HUES6 (cell line): ENCODE measurements around the gene SYK.
"Not testable (repeated sequence)": the region's sequence is repeated elsewhere in the genome, so short reads cannot be mapped to it uniquely, and the experiment has no call there.

Experiments used
- H3K27ac ChIP-seq: 2 replicates; pipeline ENCODE4 v1.7.0; 2013; ENCODE audit warnings: low read depth, mild to moderate bottlenecking, low read length, inconsistent platforms
- H3K27me3 ChIP-seq: 2 replicates; pipeline ENCODE4 v1.6.1; 2013; ENCODE audit warnings: low read length; ENCODE audit not compliant: control insufficient read depth, insufficient read depth
- H3K36me3 ChIP-seq: 2 replicates; pipeline ENCODE4 v1.6.1; 2013; ENCODE audit warnings: low read length; ENCODE audit not compliant: control insufficient read depth, insufficient read depth
- H3K4me1 ChIP-seq: 2 replicates; pipeline ENCODE4 v1.6.1; 2013; ENCODE audit warnings: low read length; ENCODE audit not compliant: control insufficient read depth, insufficient read depth
- H3K4me3 ChIP-seq: 2 replicates; pipeline ENCODE4 v1.5.1; 2013; ENCODE audit warnings: low read depth, low read length
- H3K9ac ChIP-seq: one replicate; pipeline ENCODE4 v1.6.1; 2013; ENCODE audit warnings: mild to moderate bottlenecking, low read length
- H3K9me3 ChIP-seq: 2 replicates; pipeline ENCODE4 v1.6.1; 2013; ENCODE audit warnings: low read depth, low read length; ENCODE audit not compliant: control insufficient read depth, insufficient read depth

SYK gene

DNA sequence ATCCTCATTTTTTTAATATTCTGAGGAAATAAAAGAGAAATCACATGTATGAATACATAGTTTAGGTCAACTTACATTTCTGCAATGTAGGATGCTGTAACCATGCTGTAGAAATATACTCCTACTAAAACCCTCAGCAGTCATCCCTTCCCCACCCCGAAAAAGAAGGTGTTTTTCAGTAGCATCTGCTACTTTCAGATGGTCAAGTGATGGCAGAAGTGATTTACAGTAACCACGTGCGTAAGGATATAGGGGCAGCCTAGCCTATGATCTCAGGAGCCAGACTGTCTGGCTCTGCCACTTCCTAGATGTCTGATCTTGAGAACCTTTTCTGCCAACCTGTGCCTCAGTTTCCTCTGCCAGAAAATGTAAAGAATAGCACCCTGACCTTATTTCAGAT is 26.0 kb upstream of the SYK start:
- Histone ChIP-seq H3K27ac (no peak overlapping the region), H3K4me3 (no peak overlapping the region), H3K36me3 (no peaks in the 10 kb centered on the region), H3K4me1 (peaks cover 9% of the 10 kb centered on the region), H3K27me3 (no peaks in the 10 kb centered on the region), H3K9ac (no peak overlapping the region), H3K9me3 (0 out of 2 replicates have a peak, but pooled peaks cover 3% of the 10 kb centered on the region)

DNA sequence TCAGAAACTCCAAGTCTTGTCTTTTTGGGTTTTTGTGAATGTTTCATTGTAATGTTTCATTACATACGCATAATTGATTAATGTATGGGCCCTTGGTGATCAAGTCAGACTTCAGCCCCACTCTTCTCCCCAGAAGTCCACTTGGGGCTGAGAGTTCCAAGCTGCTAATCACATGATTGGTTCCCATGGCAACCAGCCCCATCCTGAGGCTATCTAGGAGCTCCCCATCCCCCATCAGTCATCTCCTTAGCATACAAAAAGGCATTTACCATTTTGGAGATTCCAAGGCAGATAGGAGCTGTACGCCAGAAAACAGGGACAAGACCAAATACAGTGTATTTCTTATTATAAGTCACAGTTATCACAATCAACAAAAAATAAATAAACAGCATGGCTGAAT is 22.9 kb upstream of the SYK start:
- Histone ChIP-seq H3K4me3 (no peak overlapping the region), H3K9me3 (no peaks in the 10 kb centered on the region), H3K4me1 (peaks cover 16% of the 10 kb centered on the region), H3K27me3 (no peaks in the 10 kb centered on the region), H3K36me3 (no peaks in the 10 kb centered on the region), H3K27ac (no peak overlapping the region), H3K9ac (no peak overlapping the region)

DNA sequence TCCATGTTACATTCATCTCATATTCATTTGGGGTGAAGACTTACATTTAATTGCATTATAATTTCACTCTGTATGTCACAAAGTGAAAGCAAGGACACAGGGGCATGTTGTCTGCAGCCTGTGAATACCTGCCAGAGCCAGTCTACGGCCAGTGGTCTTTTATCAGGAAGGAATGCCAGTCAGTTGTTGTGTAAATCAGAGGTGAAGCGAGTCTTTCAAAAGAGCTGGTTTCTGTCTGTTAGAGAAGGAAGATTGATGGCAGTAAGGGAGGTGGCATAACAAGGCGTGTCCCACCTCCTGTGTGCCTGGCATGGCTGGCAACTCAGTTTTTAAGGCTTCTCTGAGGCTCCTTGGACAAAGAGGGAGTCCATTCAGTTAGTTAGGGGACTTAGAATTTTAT is 18.1 kb upstream of the SYK start:
- H3K27ac ChIP-seq = no peak overlapping the region

DNA sequence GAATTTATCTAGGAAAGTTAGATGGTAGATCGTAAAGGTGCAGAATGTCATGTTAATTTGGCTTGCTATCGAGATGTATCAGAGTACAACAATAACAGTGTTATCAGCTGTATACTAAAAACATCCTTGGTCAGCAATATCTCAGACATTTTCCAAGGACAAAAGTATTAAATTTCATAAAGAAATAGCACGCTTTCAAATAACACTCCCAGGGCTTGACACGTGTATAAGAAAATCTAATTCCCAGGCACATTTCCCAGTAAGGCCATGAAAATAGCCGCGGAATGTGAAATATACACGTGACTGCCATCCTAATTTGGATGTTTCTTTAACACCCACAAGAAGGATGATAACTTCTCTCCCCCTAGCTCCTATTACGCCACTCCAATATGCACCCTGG is 17.7 kb upstream of the SYK start:
- Histone ChIP-seq H3K9ac (no peak overlapping the region), H3K4me3 (no peak overlapping the region), H3K4me1 (peaks cover 17% of the 10 kb centered on the region), H3K27me3 (no peaks in the 10 kb centered on the region), H3K27ac (no peak overlapping the region), H3K36me3 (no peaks in the 10 kb centered on the region), H3K9me3 (peaks cover 7% of the 10 kb centered on the region)

More for the DNA sequence above, 18.1 kb upstream of the SYK start:
- peaks cover 7% of the 10 kb centered on the region for H3K9me3 ChIP-seq
- H3K27me3 ChIP-seq = no peaks in the 10 kb centered on the region
- H3K4me1 ChIP-seq = peaks cover 21% of the 10 kb centered on the region
- no peak overlapping the region for H3K4me3 ChIP-seq
- H3K9ac ChIP-seq = no peak overlapping the region
- no peaks in the 10 kb centered on the region for H3K36me3 ChIP-seq

DNA sequence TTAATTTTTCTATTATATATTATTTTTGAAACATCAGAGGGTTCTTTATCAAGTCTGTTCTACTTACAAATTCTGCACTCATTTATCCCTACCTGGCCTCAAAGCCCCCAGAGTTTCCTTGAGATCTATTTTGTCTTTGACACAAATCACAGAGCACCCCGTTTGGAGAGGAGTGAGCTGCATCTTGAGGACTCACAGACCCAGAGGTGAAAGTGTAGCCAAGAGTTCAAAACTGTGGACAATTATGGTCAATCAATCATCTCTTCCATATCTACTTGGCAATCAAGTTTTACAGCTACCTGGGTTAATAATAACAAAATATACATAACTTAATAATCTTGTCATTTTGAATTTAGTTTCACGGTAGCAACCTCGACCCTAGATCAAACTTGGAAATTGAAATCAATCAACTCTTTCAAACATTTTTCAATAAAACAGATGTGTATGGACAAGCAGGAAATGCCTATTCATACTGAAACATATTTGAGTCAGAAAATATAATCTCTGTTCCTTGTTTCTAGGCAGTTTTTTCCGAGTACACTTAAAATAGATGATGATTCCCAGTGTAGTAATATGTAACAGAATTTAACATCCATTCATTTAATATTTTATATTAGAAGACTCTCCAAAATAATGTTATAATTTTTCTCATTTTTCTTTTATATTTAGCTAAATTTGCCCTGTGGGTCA is 13.7 kb upstream of the SYK start:
- H3K36me3 ChIP-seq = no peaks in the 10 kb centered on the region
- H3K27me3 ChIP-seq = no peaks in the 10 kb centered on the region
- no peak overlapping the region for H3K27ac ChIP-seq
- peaks cover 13% of the 10 kb centered on the region for H3K4me1 ChIP-seq
- no peak overlapping the region for H3K4me3 ChIP-seq
- H3K9ac ChIP-seq = no peak overlapping the region
- H3K9me3 ChIP-seq = peaks cover 7% of the 10 kb centered on the region

DNA sequence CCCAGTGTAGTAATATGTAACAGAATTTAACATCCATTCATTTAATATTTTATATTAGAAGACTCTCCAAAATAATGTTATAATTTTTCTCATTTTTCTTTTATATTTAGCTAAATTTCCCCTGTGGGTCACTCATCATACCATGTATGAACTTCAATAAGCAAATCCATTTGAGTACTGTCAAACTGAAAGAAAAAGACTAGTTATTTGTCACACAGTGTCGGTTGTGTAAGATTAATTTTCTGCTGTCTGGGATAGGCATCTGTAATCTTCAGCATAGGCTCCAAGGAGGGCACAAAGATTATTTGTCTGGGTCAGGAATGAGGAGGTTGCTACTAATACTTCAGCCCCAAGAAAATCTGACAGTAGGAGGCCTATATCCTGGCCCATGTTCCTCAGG is 13.1 kb upstream of the SYK start:
- H3K9ac ChIP-seq, H3K27ac ChIP-seq, H3K4me1 ChIP-seq, H3K36me3 ChIP-seq, H3K9me3 ChIP-seq, H3K27me3 ChIP-seq, H3K4me3 ChIP-seq: not testable (repeated sequence)

DNA sequence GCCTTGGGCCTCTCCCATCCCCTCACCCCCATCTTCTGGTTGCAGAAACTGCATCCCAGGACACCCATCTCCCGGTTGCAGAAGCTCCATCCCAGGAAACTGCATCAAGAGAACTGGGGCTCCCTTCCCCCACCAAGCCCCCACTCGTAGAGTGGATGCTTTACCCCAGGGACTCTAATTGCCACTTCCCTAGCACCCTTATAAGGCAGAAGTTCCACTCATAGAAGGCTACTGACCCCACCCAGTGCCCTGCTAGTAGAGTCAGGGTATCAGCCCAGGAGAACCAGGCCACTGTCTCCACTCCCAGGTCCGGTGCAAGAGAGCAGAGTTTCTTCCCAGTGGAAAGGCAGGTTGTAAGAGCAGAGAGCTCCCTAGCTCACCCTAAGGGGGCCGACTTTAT is 12.2 kb upstream of the SYK start:
- Histone ChIP-seq H3K9ac (no peak overlapping the region), H3K4me1 (no peaks in the 10 kb centered on the region), H3K9me3 (peaks cover 7% of the 10 kb centered on the region), H3K27me3 (no peaks in the 10 kb centered on the region), H3K4me3 (no peak overlapping the region), H3K36me3 (no peaks in the 10 kb centered on the region), H3K27ac (no peak overlapping the region)

DNA sequence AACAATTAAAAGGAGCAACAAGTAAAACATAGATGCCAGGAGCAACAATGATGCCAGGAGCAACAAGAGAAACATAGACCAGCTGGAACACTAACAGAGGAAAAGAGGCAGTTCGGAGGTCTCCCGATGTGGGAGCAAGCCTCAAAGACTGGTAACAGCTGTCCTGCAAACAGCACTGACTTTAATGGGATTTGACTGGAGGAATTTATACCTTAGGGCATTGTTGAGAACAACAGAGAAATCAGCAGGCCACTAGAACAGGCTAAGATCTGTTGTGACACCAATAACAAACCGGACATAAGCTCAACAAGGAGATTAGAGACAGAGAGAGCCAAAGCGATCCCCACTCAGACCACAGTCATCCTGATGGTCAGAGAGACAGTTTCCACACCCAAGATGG is 11.8 kb upstream of the SYK start:
- Histone ChIP-seq H3K4me1 (no peaks in the 10 kb centered on the region), H3K36me3 (no peaks in the 10 kb centered on the region)

DNA sequence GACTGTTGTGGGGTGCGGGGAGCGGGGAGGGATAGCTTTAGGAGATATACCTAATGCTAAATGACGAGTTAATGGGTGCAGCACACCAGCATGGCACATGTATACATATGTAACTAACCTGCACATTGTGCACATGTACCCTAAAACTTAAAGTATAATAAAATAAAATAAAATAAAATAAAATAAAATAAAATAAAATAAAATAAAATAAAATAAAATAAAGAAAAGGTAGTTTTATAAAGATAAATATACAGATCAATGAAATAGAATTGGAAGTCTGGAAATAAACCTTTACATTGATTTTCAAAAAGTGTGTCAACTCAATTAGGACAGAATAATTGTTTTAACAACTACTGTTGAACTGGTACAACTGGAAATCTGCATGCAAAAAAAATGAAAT is 8.6 kb upstream of the SYK start:
- not testable (repeated sequence) for H3K36me3 ChIP-seq, H3K27ac ChIP-seq, H3K4me1 ChIP-seq, H3K4me3 ChIP-seq, H3K9me3 ChIP-seq, H3K27me3 ChIP-seq, H3K9ac ChIP-seq

More for the DNA sequence above, 11.8 kb upstream of the SYK start:
- Histone ChIP-seq H3K4me3 (no peak overlapping the region), H3K27ac (no peak overlapping the region), H3K27me3 (no peaks in the 10 kb centered on the region), H3K9ac (no peak overlapping the region), H3K9me3 (peaks cover 6% of the 10 kb centered on the region)

DNA sequence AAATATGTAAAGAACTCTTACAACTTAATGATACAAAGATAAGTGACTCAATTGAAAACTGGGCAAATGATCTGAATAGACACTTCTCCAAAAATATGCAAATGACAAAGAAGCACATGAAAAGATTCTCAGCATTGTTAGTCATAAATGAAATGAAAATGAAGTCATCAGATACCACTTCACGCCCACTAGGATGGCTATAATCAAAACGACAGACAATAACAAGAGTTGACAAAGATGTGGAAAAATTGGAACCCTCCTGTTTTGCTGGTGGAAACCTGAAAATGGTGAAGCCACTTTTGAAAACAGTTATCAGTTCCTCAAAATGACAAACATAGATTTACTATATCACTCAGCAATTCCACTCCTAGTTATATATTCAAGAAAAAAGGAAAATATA is 7.9 kb upstream of the SYK start:
- Histone ChIP-seq H3K9ac (no peak overlapping the region), H3K4me1 (no peaks in the 10 kb centered on the region), H3K4me3 (no peak overlapping the region), H3K36me3 (no peaks in the 10 kb centered on the region), H3K27me3 (peaks cover 4% of the 10 kb centered on the region), H3K27ac (no peak overlapping the region), H3K9me3 (no peaks in the 10 kb centered on the region)

DNA sequence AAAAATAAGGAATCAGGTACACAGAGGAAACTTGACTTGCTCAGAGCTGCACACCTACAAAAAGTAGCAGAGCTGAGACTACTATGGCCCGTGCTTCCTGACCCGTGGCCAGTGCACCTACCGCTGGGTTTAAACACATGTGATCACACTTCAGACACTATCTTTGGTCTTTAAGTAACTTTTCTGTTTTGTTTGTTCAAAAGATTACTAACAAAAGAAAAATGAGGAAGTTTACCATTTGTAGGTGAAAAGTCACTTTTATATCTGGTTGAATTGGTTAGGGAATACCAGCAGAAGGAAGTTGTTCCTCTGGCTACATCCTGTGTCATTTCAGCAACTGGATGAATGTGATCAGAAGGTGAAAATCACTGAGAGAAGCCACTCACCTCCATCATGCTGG is 6.5 kb upstream of the SYK start:
- Histone ChIP-seq H3K4me1 (no peaks in the 10 kb centered on the region), H3K27me3 (peaks cover 16% of the 10 kb centered on the region), H3K9me3 (no peaks in the 10 kb centered on the region), H3K9ac (no peak overlapping the region), H3K4me3 (no peak overlapping the region), H3K36me3 (no peaks in the 10 kb centered on the region), H3K27ac (no peak overlapping the region)

DNA sequence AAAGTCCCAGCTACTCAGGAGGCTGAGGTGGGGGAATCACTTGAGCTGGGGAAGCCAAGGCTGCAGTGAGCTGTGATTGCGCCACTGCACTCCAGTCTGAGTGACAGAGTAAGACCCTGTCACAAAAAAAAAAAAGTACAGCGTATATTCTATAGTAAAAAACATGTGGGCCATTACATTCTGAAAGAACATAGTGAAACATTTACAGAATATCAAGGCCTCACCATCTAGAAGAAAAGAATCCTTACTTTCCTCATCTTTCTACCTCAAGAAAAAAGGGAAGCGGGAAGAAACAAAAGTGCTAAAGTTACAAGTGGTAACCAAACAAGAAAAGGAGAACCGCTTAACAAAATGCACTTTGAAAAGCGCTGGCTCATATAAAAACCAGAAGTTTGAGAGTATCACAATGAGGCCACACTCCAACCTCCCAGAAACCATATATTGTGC is 5.7 kb upstream of the SYK start:
- Histone ChIP-seq H3K4me3 (no peak overlapping the region), H3K27me3 (peaks cover 24% of the 10 kb centered on the region), H3K36me3 (no peaks in the 10 kb centered on the region), H3K27ac (no peak overlapping the region), H3K9me3 (no peaks in the 10 kb centered on the region), H3K4me1 (no peaks in the 10 kb centered on the region), H3K9ac (no peak overlapping the region)
